Epidermal melanocyte (primary cell): ENCODE results near the gene CLCN2.

Experiments used
- DNase-seq: peaks from one replicate; pipeline ENCODE4 v3.0.0; 2011; ENCODE audit warnings: low spot score; ENCODE audit not compliant: insufficient read length

The CLCN2 gene

DNA sequence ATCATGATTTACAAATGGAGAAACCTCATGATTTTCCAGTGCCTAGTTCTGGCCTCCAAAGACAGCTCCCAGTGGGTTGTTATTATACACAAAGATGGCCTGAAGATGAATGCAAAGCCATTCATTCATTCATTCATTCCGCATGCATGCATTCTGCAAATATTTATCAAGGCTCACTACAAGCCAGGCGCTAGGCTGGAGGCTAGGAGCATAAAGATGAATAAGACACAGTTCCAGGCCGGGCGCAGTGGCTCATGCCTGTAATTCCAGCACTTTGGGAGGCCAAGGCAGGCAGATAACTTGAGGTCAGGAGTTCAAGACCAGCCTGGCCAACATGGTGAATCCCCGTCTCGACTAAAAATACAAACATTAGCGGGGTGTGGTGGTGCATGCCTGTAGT is 64.8 kb downstream of the CLCN2 start:
- DNase-seq: no peak
